HG03565 (cell line): ENCODE measurements around the gene LORICRIN.

Experiments used
- ATAC-seq: cut with Tn5 transposase; IDR thresholded peaks from one replicate; pipeline ENCODE4 v1.9.1; 2021; ENCODE audit warnings: mild to moderate bottlenecking, moderate library complexity; ENCODE audit not compliant: unreplicated experiment

LORICRIN gene

GRCh38 chr1:153302308-153302707 is 42.8 kb downstream of the LORICRIN start:
- ATAC-seq, result no peak

GRCh38 chr1:153305682-153306081 is 46.2 kb downstream of the LORICRIN start:
- ATAC-seq, result no peak

GRCh38 chr1:153306303-153307220 is 47.1 kb downstream of the LORICRIN start:
- no peak for ATAC-seq

- no peak for ATAC-seq
Measured at GRCh38 chr1:153307221-153307600, 47.7 kb downstream of the LORICRIN start.

- ATAC-seq, result no peak
Measured at GRCh38 chr1:153308540-153308939, 49.1 kb downstream of the LORICRIN start.

GRCh38 chr1:153309441-153309840 is 50.0 kb downstream of the LORICRIN start:
- ATAC-seq, result no peak

- ATAC-seq, result no peak
Measured at GRCh38 chr1:153310526-153310925, 51.0 kb downstream of the LORICRIN start.
